Gastroesophageal sphincter (tissue), 4 donors: ENCODE results near the gene ZG16B. TPM values are rescaled to one million over a fixed set of nuclear protein-coding genes. Genes with fewer than 3 reads are reported as not detected.

Experiments
- ATAC-seq: fragments of 150-250 bp; one replicate; pipeline ENCODE4 v1.9.1; 2016; ENCODE audit warnings: mild to moderate bottlenecking, moderate library complexity
- H3K27ac ChIP-seq, 4 donors: fragments of 200-600 bp; sonication (generic) in 3 of 4; 1 replicate in 3 of 4; 2 replicates in 1 of 4; pipeline ENCODE4 v1.5.1; 2016 to 2019
- H3K27me3 ChIP-seq: fragments of 200-600 bp; sonication (generic); one replicate; pipeline ENCODE4 v1.5.1; 2019
- H3K36me3 ChIP-seq, 2 donors: fragments of 200-600 bp; sonication (generic); one replicate each; pipeline ENCODE4 v1.5.1; 2019; ENCODE audit warnings: control low read depth in 1 of 2
- H3K4me1 ChIP-seq, 3 donors: fragments of 200-600 bp; sonication (generic); 1 replicate in 2 of 3; 2 replicates in 1 of 3; pipeline ENCODE4 v1.5.1; 2016 to 2019; ENCODE audit warnings: control low read depth in 2 of 3
- H3K4me3 ChIP-seq, 2 donors: fragments of 200-600 bp; sonication (generic); one replicate each; pipeline ENCODE4 v1.5.1; 2019; ENCODE audit warnings: mild to moderate bottlenecking in 1 of 2, moderate library complexity in 1 of 2
- H3K9me3 ChIP-seq, 3 donors: fragments of 200-600 bp; sonication (generic); one replicate each; pipeline ENCODE4 v1.5.1; 2017 to 2019; ENCODE audit warnings: control low read depth in 2 of 3
- EP300 ChIP-seq: sonication (generic); formaldehyde crosslinking; IDR thresholded peaks from one replicate; pipeline ENCODE4 v1.6.1; 2017; ENCODE audit warnings: antibody characterized with exemption, mild to moderate bottlenecking
- POLR2A ChIP-seq, 2 donors: fragments of 450-650 bp; IDR thresholded peaks; one replicate each; pipeline ENCODE4 v1.6.1; 2017; ENCODE audit warnings: antibody characterized with exemption in 2 of 2, mild to moderate bottlenecking in 2 of 2, moderate library complexity in 1 of 2
- POLR2AphosphoS5 ChIP-seq: sonication (generic); formaldehyde crosslinking; IDR thresholded peaks from one replicate; pipeline ENCODE4 v1.6.1; 2017; ENCODE audit warnings: antibody characterized with exemption
- WGBS, 2 donors: methylation state at CpG; one replicate each; pipeline ENCODE4 v1.1.5; 2018; ENCODE audit warnings: low coverage in 1 of 2; 5-methylcytosine and 5-hydroxymethylcytosine counted together
- total RNA-seq, 4 donors: library from RNA; depleted of rRNA; stranded (reverse); fragments of >200 nt; gene quantifications; one replicate each; pipeline ENCODE4 v1.1.0, GENCODE V29; 2016
- TF ChIP-seq, protein P1 (sequence below), 4 experiments: fragments of 200-600 bp in 2 of 4; fragments of 450-650 bp in 2 of 4; sonication (generic) in 1 of 4; IDR thresholded peaks; one replicate each; pipeline ENCODE4 v1.5.1; 2017 to 2019; ENCODE audit warnings: antibody characterized with exemption in 4 of 4, mild to moderate bottlenecking in 2 of 4, moderate library complexity in 2 of 4

Gene ZG16B
- total RNA-seq, 4 donors from 2014 or later: 37.5 TPM; not detected in 3

- no peak overlapping the region for H3K4me3 ChIP-seq
- ATAC-seq: no peak
- H3K27me3 ChIP-seq: peaks cover 65% of the 10 kb centered on the region
- peaks cover 0 to 5% (median 0%) of the 10 kb centered on the region in 3 donors for H3K9me3 ChIP-seq
- peaks cover 0 to 14% (median 5%) of the 10 kb centered on the region in 3 donors for H3K4me1 ChIP-seq
- 50 to 76% methylated on average over 5 of the region's 5 CpGs for WGBS, 2 donors
- TF ChIP-seq POLR2A (IDR thresholded peaks at IDR 0.05): no peak
- no peak for TF ChIP-seq EP300
- no peak for TF ChIP-seq POLR2AphosphoS5
- TF ChIP-seq, protein P1, sequence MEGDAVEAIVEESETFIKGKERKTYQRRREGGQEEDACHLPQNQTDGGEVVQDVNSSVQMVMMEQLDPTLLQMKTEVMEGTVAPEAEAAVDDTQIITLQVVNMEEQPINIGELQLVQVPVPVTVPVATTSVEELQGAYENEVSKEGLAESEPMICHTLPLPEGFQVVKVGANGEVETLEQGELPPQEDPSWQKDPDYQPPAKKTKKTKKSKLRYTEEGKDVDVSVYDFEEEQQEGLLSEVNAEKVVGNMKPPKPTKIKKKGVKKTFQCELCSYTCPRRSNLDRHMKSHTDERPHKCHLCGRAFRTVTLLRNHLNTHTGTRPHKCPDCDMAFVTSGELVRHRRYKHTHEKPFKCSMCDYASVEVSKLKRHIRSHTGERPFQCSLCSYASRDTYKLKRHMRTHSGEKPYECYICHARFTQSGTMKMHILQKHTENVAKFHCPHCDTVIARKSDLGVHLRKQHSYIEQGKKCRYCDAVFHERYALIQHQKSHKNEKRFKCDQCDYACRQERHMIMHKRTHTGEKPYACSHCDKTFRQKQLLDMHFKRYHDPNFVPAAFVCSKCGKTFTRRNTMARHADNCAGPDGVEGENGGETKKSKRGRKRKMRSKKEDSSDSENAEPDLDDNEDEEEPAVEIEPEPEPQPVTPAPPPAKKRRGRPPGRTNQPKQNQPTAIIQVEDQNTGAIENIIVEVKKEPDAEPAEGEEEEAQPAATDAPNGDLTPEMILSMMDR (IDR thresholded peaks at IDR 0.05): no peak
- H3K27ac ChIP-seq: no peak overlapping the region
- H3K36me3 ChIP-seq: no peaks in the 10 kb centered on the region
These were observed 15.0 kb downstream of the ZG16B start for GRCh38 chr16:2845116-2845515.

DNA sequence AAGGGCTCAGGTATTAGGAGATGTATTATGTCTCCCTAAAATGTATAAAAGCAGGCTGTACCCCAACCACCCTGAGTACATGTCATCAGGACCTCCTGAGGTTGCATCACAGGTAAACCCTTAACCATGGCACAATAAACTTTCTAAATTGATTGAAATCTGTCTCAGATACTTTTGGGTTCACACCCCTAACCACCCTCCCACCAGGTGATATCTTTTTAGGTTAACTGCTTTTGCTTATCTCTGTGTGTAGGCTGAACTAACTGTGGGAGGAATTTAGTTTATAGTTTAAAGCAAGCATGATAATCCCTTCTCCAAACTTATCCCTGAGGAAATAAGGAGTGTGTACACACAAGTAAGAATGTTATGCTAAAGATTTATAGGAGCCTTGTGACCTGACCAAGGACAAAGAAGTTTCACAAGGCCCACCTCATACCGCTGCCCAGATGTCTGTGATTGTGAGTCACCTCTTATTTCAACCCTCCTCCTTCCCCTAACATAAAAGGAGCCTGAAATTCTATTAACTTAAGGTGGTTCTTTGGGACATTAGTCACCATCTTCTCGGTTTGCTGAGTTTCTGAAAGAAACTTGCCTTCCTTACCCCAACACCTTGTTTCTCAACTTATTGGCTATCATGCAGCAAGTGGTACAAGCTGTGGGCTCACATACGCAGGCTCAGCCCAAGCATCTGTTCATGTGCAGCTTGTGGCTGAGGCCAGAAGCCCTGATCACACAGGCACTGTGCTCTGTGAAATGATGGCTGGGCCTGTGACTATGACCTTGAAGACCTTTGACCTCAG, 16.6 kb downstream of the ZG16B start:
- 22 to 52% methylated on average over 2 of the region's 3 CpGs for WGBS, 2 donors
- no peak for TF ChIP-seq EP300
- TF ChIP-seq POLR2AphosphoS5: no peak
- TF ChIP-seq, protein P1 (IDR thresholded peaks at IDR 0.05): no peak
- no peak for TF ChIP-seq POLR2A (IDR thresholded peaks at IDR 0.05)

GRCh38 chr16:2848933-2849725, 19.0 kb downstream of the ZG16B start:
- Histone ChIP-seq H3K36me3 (no peaks in the 10 kb centered on the region), H3K27me3 (peaks cover 78% of the 10 kb centered on the region), H3K4me3 (no peak overlapping the region), H3K4me1 (no peaks in the 10 kb centered on the region), H3K27ac (no peak overlapping the region), H3K9me3 (peaks cover 0 to 18% (median 0%) of the 10 kb centered on the region in 3 donors)
- ATAC-seq: no peak
- TF ChIP-seq EP300 (no peak), POLR2A (IDR thresholded peaks at IDR 0.05) (no peak), POLR2AphosphoS5 (no peak)
- TF ChIP-seq, protein P1 (IDR thresholded peaks at IDR 0.05): no peak
- 74 to 82% methylated on average over 7 to 11 of the region's 16 CpGs for WGBS, 2 donors

More for the DNA sequence above, 16.6 kb downstream of the ZG16B start:
- peaks cover 0 to 11% (median 5%) of the 10 kb centered on the region in 3 donors for H3K4me1 ChIP-seq
- peaks cover 63% of the 10 kb centered on the region for H3K27me3 ChIP-seq
- H3K9me3 ChIP-seq: peaks cover 0 to 5% (median 0%) of the 10 kb centered on the region in 3 donors
- H3K36me3 ChIP-seq: no peaks in the 10 kb centered on the region
- H3K4me3 ChIP-seq: no peak overlapping the region
- no peak for ATAC-seq
- no peak overlapping the region for H3K27ac ChIP-seq

- no peak overlapping the region for H3K4me3 ChIP-seq
- no peak overlapping the region for H3K27ac ChIP-seq
- ATAC-seq: no peak
- TF ChIP-seq EP300: no peak
- H3K36me3 ChIP-seq: no peaks in the 10 kb centered on the region
- WGBS, 2 donors: 83 to 90% methylated on average over 1 to 2 of the region's 16 CpGs
- H3K27me3 ChIP-seq: peaks cover 86% of the 10 kb centered on the region
- peaks cover 0 to 23% (median 0%) of the 10 kb centered on the region in 3 donors for H3K9me3 ChIP-seq
- H3K4me1 ChIP-seq: no peaks in the 10 kb centered on the region
These were observed 22.1 kb downstream of the ZG16B start for GRCh38 chr16:2852003-2852730.
